RWPE2 (cell line): ENCODE data around the gene PTPRU.

ENCODE experiments used
- ATAC-seq: fragments of 200-7000 bp; cut with Tn5 transposase; 3 replicates; pipeline ENCODE4 v1.9.1; 2021; ENCODE audit warnings: low read depth
- DNase-seq: peaks from one replicate; pipeline ENCODE4 v3.0.0-alpha.2; 2020; ENCODE audit warnings: low spot score
- H3K27ac ChIP-seq: fragments of 450-650 bp; 2 replicates; pipeline ENCODE4 v1.5.1; 2017; ENCODE audit warnings: mild to moderate bottlenecking; ENCODE audit not compliant: poor library complexity, severe bottlenecking
- H3K27me3 ChIP-seq: fragments of 250-450 bp; sonication (Bioruptor Pico); 2 replicates; pipeline ENCODE4 v1.5.1; 2021; ENCODE audit warnings: mild to moderate bottlenecking, moderate library complexity; ENCODE audit not compliant: insufficient read depth, poor library complexity, severe bottlenecking
- H3K36me3 ChIP-seq: fragments of 250-450 bp; sonication (Bioruptor Pico); 2 replicates; pipeline ENCODE4 v1.5.1; 2020; ENCODE audit warnings: low read depth, mild to moderate bottlenecking, moderate library complexity
- H3K4me1 ChIP-seq: fragments of 250-450 bp; sonication (Bioruptor Pico); 2 replicates; pipeline ENCODE4 v1.5.1; 2021; ENCODE audit warnings: mild to moderate bottlenecking, moderate library complexity; ENCODE audit not compliant: insufficient read depth, poor library complexity, severe bottlenecking
- H3K4me3 ChIP-seq: fragments of 250-450 bp; sonication (Bioruptor Pico); 2 replicates; pipeline ENCODE4 v1.5.1; 2021; ENCODE audit warnings: mild to moderate bottlenecking, moderate library complexity; ENCODE audit not compliant: severe bottlenecking
- H3K9me3 ChIP-seq: fragments of 250-450 bp; sonication (Bioruptor Pico); 2 replicates; pipeline ENCODE4 v1.5.1; 2021; ENCODE audit warnings: mild to moderate bottlenecking, moderate library complexity; ENCODE audit not compliant: severe bottlenecking
- TF ChIP-seq, protein P1 (sequence below): fragments of 450-650 bp; IDR thresholded peaks from one replicate; pipeline ENCODE4 v1.5.1; 2017; ENCODE audit warnings: mild to moderate bottlenecking, moderate library complexity; ENCODE audit not compliant: poor library complexity, severe bottlenecking

PTPRU gene

DNA sequence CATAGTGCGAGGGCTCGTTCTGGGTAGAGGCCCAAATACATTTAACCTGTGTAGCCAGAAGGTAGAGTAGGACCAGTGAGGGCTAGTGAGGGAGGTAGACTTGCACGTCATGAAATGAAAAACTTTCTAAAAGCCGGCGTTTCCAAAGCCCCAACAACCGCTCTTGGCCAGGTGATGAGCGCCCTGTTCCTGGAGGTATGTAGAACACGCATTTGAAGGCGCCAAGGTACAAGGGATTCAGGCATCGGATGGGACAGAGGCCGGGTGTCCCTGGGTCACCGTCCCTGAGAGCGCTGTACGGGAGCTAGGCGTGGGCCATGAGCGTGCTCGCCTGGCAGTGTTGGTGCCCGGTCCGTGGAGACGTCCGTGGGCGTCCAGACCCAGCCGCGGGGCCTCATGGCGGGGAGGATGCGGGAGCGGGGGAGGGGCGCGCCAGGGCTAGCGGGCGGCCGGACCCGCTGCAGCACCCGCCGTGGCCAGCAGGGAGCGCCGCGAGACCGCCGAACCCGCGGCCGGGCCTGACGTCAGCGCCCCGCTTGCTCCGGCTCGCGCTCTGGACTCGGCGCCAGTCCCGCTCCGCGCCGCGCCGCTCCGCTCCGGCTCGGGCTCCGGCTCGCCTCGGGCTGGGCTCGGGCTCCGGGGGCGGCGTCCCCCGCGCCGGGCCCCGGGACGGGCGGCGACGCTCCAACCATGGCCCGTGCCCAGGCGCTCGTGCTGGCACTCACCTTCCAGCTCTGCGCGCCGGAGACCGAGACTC lies at the start of gene PTPRU:
TSS of gene PTPRU (plus strand) at position 568 of the 757 bp plus-strand sequence. CDS start at position 691, 123 bp downstream.
- H3K4me1 ChIP-seq, result peaks cover 15% of the 10 kb centered on the region
- TF ChIP-seq, protein P1, sequence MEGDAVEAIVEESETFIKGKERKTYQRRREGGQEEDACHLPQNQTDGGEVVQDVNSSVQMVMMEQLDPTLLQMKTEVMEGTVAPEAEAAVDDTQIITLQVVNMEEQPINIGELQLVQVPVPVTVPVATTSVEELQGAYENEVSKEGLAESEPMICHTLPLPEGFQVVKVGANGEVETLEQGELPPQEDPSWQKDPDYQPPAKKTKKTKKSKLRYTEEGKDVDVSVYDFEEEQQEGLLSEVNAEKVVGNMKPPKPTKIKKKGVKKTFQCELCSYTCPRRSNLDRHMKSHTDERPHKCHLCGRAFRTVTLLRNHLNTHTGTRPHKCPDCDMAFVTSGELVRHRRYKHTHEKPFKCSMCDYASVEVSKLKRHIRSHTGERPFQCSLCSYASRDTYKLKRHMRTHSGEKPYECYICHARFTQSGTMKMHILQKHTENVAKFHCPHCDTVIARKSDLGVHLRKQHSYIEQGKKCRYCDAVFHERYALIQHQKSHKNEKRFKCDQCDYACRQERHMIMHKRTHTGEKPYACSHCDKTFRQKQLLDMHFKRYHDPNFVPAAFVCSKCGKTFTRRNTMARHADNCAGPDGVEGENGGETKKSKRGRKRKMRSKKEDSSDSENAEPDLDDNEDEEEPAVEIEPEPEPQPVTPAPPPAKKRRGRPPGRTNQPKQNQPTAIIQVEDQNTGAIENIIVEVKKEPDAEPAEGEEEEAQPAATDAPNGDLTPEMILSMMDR, result peak; percentile 89
- ATAC-seq, result peak; percentile 55
- peak within 1 kb of the TSS; percentile 87 for H3K4me3 ChIP-seq
- H3K27me3 ChIP-seq, result no peaks in the 10 kb centered on the region
- DNase-seq, result no peak
- H3K9me3 ChIP-seq, result no peaks in the 10 kb centered on the region
- H3K36me3 ChIP-seq, result no peaks in the 10 kb centered on the region
- H3K27ac ChIP-seq, result peak within 1 kb of the TSS; percentile 76

DNA sequence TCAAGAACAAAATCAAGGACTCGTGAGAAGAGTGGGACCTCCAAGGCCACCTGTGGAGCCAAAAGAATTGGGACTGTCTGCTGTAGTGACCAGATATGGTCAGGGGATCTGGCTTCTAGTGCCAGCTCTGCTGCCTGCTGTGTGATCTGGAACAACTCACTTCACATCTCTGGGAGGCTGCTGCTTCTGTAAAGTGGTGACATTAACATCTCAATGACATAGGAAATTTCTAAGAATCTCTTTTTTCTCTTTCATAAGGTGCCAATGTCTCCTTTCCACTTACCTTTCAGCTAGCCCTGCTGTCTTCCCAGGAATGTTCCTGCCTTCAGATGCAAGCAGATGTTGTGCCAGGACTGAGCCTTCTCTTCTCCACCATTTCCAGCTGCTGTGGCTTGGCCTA lies 49.6 kb upstream of the PTPRU start:
- DNase-seq (no peak), ATAC-seq (no peak)
- Histone ChIP-seq H3K9me3 (no peaks in the 10 kb centered on the region), H3K27me3 (no peaks in the 10 kb centered on the region), H3K4me1 (peaks cover 10% of the 10 kb centered on the region), H3K36me3 (no peaks in the 10 kb centered on the region), H3K27ac (no peak overlapping the region), H3K4me3 (no peak overlapping the region)
- TF ChIP-seq, protein P1, result no peak

DNA sequence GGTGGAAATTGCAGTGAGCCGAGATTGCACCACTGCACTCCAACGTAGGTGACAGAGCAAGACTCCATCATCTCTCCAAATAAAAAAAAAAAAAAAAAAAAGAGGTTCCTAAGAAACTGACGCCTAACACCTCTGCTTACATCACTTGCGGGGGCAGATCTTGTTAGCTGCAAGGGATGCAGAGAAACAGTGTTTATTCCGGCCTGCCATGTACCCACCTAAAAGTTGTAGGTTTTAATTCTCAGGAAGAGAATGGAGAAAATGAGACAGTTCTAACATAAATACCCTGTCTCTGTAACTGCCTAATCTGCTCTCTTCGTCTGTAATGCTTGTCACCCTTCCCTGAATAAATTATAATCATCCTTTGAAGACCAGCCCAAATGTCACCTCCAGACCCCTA lies 45.6 kb upstream of the PTPRU start:
- H3K4me3 ChIP-seq, result no peak overlapping the region
- DNase-seq (no peak), ATAC-seq (no peak)
- TF ChIP-seq, protein P1, result no peak
- H3K9me3 ChIP-seq, result no peaks in the 10 kb centered on the region
- H3K36me3 ChIP-seq, result no peaks in the 10 kb centered on the region
- H3K4me1 ChIP-seq, result peaks cover 10% of the 10 kb centered on the region
- no peaks in the 10 kb centered on the region for H3K27me3 ChIP-seq
- H3K27ac ChIP-seq, result peak overlapping the region; percentile 20

DNA sequence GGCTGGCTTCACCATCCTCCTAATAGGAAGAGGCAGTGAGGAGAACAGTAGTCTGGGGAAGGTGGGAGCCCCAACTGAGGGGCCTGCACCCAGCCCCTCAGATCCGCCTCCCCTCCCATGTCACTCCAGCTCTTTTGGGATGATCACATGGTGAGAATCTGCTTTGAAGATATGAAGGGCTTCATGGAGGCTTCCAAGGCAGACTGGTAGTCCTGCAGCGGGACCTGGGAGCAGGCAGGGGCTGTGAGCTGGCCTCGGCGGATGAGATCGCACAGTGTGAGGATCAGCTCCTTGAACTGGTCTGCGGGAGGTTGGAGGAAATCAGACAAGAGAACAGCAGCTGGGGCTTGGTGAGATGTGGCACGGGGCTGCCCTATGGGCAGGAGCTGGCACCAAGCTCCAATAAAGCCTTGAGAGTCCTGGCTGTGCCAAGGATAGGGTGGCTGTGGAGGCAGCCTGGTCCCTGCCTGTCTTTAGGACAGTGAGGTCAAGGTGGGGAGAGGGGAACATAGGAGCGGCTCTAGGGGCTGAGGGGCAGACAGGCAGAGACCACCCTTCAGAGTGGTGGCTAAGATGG lies 42.4 kb upstream of the PTPRU start:
- Histone ChIP-seq H3K36me3 (peaks cover 11% of the 10 kb centered on the region; the same call in 1 of the 2 replicates), H3K4me3 (no peak overlapping the region)
- ATAC-seq, result no peak

More for the DNA sequence above, 42.4 kb upstream of the PTPRU start:
- Histone ChIP-seq H3K27me3 (no peaks in the 10 kb centered on the region), H3K9me3 (no peaks in the 10 kb centered on the region), H3K27ac (no peak overlapping the region), H3K4me1 (peaks cover 10% of the 10 kb centered on the region)
- no peak for DNase-seq
- TF ChIP-seq, protein P1, result no peak
